HT1080 (cell line): ENCODE results near the gene ANKRD44. TPM values are rescaled to one million over a fixed set of nuclear protein-coding genes. Genes with fewer than 3 reads are reported as not detected.

Experiments used
- DNase-seq: peaks from one replicate; pipeline ENCODE4 v3.0.0-alpha.2; 2015; ENCODE audit warnings: low read depth
- total RNA-seq: library from RNA; depleted of rRNA; stranded (reverse); fragments of >200 nt; shearing (Covaris generic); gene quantifications from 2 replicates; pipeline ENCODE4 v1.2.3, GENCODE V29; 2014

The ANKRD44 gene
- total RNA-seq, 1 experiment from 2014 or later = 16.0 TPM

DNA sequence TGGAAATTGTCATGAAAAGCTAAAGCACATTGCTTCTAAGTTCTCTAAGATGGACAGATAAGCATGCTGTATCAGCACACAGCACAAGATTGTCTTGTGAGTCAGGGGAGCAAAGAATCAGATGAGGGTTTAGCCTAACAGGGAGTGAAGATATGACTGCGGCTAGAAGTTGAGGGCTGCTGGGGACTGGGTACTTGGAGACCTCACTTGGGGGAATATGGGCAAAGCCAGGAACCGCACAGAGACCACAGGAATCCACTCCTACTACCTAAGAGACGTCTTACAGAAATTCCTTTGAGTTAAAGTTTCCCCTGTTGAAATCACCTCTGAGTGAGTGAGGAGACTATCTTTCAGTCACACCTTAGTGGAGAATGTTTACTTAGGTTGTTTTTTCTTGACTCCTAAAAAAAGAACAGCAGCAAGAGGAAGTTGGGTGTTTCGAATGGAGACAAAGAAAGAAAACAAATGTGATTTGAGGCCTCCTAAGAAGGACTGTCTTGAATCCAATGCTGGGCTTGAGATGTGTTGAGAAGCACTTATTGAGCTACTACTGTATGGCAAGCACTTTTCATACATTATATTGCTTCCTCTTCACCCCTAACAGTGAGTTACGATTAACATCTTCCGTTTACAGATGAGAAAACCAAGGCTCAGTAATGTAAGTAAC is 100.7 kb downstream of the ANKRD44 start:
- DNase-seq = peak; percentile 70

DNA sequence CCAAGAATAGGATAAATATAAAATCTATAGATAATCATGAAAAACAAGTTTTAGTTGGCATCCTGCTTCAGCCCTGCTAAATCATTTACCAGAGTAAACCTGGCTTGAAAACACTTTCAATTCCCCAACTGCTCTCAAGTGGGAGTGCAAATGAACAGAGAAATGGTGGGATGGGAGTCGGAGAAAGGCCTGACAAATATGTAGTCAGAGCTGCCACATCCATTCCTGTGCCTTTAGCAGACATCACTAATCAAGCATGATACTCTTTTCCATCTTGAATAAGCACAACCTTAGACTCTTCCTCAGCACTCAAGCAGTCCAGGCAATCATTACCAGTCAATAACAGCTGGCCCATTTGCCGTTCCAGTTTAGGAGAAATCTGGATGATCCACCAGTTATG is 101.3 kb downstream of the ANKRD44 start:
- DNase-seq = no peak

DNA sequence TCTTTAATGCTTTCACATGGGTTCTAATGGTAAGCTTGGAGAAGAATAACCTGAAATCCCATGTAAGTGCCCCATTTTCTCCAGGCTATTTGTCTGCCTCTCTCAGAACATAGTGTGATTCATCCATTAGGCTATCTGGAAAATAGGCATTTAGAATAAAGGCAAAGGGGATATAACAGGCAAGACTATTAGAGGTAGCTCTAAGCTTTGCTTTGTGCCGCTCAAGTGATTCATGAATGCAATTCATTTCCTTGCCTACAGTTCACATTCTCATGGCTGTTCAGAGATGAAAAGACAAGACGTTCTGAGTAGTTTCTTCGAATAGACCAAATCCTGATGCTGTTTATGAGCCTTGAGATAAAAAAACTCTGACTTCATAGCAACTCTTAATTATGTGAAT is 101.7 kb downstream of the ANKRD44 start:
- no peak for DNase-seq

GRCh38 chr2:197208024-197208423 is 102.6 kb downstream of the ANKRD44 start:
- DNase-seq = no peak

GRCh38 chr2:197207598-197207997 is 103.0 kb downstream of the ANKRD44 start:
- DNase-seq = no peak

DNA sequence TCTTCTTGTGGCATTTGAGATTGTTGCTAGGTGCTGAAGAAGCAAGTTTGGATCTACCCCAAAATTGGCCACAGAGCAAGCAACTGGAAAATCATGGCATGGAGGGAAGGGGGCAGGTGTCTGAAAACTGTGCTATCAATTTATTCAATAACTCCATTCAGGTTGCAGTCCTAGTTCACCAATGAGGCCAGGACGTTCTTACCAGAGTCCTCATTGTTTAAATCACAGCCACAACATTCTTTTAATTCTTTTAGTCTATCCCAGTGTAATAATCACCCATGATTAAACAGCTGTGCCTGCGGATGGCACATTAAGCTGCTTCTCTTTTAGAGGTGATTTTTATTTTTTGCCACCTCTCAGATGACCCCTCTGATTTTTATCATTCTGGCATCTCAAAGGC is 103.5 kb downstream of the ANKRD44 start:
- DNase-seq = no peak

DNA sequence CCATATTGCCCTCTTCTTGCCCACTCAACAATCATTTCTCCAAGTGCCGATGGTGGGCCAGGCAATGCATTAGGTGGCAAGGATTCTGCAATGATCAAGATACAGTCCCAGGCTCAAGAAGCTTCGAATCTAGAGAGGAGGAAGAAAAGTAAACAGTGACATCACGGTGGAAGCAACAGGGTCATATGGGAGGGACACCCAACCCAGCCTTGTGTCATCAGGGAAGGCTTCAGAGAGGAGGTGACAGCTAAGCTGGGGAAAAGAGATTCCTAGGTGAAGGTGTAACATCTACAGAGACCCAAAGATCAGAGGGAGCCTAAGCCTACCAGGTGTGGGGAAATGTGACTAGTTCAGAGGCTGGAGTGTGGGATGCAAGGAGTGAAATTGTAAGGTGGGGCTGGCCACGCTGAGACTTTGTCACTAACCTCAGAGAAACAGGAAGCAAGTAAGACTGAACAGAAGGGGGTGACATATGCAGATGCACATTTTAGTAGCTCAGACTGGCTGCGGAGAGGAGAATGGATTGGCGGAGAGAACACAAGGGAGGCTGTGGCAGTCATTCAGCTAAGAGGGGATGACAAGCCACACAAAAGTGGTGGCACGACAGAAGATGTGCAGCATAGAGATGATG is 104.9 kb downstream of the ANKRD44 start:
- DNase-seq = no peak

DNA sequence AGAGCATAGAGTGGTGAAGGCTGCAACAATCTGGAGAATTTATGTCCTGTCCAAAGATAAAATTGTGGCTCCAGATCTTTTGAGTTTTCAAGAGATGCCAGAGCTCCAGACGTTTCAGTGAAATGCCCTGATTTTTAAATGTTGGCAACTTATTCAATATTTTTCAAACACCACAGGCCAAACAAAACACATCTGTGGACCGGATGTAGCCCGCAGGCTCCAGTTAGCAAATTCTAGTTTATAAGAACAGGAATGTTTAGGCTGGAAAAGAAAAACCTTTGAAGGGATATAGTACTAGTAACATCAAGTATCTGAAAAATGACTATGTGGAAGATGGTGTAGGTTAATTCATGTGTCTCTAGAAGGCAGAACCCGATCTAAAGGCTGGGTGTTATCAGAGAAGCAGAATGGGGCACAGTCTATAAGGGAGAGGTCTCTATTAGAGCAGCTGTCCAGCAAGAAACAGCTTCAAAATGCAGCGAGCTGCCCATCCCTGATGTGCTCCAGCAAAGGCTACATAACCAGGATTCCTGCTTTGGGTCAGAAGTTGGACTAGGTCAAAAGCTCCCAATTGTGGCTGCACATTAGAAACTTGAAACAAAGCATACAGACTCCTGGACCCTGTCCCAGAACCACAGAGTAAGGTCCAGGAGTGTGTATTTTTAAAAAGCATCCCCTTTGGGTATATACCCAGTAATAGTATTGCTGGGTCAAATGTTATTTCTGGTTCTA is 105.9 kb downstream of the ANKRD44 start:
- no peak for DNase-seq

- no peak for DNase-seq
These were observed 108.7 kb downstream of the ANKRD44 start for GRCh38 chr2:197201874-197202273.

GRCh38 chr2:197200762-197201058 is 109.9 kb downstream of the ANKRD44 start:
- no peak for DNase-seq

GRCh38 chr2:197200051-197200761 is 110.4 kb downstream of the ANKRD44 start:
- no peak for DNase-seq

DNA sequence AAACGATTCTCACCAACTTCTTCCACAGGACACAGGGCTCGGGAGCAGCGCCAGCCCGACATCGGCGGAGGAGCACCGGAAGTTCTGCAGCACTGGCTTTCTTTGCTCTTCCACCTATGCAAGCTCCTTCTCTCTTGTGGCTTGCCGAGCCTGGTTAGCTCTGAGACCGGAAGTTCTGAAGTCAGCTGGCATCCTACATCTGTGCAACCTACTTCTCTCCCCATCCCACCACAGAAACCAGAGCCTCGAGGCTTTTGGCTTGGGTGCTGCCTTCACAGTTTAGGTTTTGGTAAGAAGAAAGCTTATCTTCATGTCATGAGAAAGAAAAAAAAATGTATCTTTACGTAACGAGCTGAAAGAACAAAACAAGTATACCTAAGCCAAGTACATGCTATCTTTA is 111.7 kb downstream of the ANKRD44 start:
- no peak for DNase-seq

DNA sequence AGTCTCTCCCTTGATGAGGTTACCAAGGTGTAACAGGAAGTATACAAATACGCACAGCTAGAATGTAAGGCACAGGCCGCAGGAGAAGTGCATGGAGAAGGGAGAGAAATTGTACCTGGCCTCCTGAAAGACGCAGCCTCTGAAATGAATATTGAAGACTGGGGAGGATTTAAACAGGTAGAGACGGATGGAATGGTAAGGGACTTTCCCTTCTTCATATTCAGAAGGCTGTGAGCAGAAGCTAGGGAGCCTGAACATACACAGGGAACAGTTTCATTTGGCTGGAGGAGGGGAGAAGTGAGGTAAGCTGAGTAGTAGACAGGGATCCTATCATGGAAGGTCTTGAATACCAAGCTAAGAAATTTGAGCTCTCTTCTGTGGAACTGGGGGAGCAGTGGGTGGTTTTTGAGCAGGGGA is 112.7 kb downstream of the ANKRD44 start:
- no peak for DNase-seq

DNA sequence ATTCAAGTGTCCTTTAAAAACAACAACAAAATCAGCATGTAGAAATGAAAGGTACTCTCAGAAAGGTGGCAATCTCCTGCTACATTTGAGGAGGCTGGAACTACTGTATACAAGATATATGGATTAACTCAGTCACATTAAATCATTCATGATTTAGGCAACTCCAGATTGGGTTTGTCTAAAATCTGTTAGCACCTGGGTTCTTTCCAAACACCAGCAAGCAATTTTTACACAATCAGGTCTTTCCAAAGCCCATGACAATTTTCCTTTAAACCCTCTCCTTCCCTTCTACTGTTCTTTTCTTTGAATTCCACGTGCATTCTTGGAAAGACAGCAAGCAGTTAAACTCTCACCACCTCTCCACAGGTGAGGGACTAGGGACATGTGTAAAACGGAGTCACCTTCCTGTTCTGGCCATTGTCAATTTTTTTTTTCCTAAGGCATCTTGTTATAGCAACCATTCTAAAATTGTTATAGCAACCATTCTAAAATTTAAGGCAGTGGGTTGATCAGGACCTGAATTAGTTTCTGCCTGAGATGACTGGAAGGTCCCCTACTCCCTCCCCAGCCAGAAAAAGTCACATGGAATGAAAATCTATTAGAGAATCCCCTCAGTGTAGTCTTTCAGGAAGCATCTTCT is 113.9 kb downstream of the ANKRD44 start:
- peak; percentile 42 for DNase-seq

GRCh38 chr2:197195518-197195917 is 115.1 kb downstream of the ANKRD44 start:
- DNase-seq = no peak

DNA sequence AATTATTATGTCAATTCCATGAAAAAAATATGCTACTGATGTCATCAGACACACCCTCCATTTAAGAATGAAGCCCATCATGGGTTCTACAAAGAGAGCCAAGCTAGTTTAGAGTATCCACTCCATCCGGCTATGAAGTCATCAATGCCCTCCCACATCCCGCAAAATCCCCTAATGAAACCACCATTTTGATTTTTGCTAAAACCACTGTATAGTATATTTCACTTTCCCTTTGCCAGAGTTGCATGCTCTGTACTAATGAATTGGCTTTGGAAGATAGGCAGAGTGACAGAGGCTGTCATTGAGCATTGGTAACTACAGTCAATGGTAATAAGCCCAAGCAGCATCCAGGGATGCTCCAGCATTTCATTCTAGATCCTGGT is 118.6 kb downstream of the ANKRD44 start:
- DNase-seq = no peak

DNA sequence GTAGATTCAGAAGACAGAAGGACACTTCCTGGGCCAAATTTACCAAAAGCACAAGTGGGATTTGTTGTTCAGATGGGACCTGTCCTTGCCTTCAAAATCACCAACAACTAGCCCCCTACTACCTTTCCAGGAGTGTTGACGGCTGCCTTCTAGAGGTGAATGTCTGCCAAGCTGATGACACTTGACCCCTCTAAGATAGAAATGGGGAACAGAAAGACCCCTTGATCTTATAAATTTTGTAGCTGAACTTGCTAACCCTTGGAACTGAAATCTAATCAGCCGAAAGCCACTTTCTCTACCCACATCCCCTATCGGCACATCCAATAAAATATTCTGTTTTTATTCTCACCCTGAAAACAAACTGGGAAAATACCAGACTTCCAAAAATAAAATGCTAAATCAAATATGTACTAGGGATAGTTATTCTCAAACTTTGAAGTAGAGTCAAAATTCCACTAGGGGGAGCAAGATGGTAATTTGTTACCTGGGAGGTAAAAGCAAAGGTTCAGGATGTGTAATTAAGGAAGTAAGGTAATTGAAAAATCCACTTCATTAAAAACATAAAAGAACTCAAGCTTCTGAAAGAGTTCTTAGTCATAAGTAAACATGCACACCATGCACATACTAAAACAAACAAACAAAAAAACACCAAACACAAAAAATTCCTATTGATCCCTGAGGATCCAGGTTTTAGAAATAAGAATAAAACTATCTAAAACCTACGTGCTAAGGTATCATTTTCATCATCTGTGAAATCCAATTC is 119.2 kb downstream of the ANKRD44 start:
- peak; percentile 23 for DNase-seq

- DNase-seq = peak; percentile 24
These were observed 120.5 kb downstream of the ANKRD44 start for GRCh38 chr2:197190100-197190432.

GRCh38 chr2:197189426-197190099 is 121.0 kb downstream of the ANKRD44 start:
- DNase-seq = no peak

- DNase-seq = no peak
These were observed 124.9 kb downstream of the ANKRD44 start for GRCh38 chr2:197185676-197186075.
